ENCODE data around the gene GPR108.
"Not testable (repeated sequence)": the region's sequence is repeated elsewhere in the genome, so short reads cannot be mapped to it uniquely, and the experiment has no call there.

GPR108 gene

DNA sequence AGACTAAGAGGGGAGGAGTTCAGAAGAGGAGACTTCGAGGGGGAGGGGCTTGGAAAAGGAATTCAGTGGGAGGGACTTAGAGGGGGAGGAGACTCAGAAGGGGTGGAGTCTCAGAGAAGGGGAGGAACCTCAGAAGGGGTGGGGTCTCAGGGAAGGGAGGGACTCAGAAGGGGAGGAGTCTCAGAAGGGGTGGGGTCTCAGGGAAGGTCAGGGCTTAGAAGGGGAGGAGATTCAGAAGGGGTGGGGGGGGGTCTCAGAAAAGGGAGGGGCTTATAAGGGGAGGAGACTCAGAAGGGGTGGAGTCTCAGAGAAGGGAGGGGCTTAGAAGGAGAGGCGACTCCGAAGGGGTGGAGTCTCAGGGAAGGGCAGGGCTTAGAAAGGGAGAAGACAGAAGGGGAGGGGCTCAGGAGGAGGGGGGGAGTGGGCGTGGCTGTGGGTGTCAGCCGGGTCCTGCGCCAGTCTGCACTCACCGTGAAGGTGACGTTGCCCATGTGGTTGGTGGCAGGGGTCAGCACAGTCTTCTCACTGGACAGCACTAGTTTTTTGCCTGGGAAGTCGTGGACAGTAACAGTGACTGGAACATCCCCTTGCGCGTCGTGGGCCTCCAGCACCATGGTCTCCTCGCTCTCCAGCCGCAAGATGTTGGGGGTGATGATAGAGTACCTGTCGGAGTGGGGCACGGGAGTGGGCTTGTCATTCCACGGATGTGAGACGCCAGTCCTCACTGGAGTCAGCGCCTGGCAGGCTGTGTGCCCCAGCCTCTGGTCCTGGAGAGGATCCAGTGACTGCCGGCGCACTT, 18.4 kb downstream of the GPR108 start:
- peak; percentile 9 to 33 for DNase-seq

DNA sequence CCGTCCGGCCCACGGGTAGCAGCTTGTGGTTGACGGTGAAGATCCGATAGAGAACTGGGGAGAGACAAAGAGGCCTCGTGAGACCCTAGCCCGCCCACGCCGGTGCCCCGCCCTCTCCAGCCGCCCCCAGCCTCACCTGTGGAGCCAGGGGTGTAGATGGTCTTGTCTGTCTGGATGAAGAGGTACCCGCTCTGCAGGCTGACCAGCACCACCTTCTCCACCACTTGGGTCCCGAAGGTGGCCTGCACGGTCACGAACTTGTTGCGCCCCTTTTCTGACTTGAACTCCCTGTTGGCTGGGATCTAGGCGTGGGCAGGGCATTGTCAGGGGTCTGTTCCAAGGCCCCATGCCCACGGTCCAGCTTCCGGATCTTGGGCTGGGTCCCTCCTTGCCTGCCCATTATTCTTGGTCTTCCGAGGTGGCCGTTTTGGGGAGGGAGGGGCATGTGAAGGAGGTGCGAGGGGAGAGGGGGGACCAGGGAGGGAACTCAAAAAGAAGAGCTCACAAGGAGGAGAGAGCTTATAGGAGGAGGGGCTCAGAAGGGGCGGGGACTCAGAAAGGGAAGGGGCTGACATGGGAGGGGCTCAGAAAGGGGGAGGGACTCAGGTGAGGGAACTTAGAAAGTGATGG, 19.2 kb downstream of the GPR108 start:
- no peak for DNase-seq

DNA sequence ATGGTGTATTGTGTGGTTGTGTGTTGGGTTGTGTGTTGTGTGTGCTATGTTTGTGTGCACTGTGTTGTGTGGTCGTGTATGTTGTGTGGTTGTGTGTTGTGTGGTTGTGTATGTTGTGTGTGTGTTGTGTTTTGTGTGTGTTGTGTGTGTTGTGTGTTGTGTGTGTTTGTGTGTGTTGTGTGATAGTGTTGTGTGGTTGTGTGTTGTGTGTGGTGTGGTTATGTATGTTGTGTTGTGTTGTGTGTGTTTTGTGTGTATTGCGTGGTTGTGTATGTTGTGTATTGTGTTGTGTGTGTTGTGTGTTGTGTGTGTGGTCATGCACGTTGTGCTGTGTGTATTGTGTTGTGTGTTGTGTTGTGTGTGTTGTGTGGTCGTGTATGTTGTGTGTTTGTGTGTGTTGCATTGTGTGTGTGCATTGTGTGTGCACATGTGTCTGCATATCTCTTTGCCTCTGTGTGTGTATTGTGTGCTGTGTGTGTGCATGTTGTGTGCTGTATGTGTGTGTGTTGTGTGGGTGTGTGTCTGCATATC, 19.9 kb downstream of the GPR108 start:
- no peak for DNase-seq

DNA sequence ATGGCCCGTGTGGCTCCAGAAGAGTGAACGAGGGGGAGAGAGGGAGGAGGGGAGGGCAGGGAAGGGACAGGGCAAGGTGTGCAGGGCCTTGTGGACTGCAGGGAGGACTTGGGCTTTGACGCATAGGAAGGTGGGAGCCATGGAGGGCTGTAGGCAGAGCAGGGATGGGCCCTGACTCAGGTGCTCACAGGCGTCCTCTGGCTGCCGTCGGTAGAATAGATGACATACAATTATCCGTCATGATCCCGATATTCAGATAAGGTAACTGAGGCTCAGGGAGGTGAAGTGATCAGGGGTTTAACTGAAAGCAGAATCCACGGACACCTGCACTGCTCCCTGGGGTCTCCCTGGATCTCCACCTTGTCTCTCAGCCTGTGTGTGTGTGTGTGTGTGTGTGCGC, 20.3 kb downstream of the GPR108 start:
- DNase-seq, result no peak

DNA sequence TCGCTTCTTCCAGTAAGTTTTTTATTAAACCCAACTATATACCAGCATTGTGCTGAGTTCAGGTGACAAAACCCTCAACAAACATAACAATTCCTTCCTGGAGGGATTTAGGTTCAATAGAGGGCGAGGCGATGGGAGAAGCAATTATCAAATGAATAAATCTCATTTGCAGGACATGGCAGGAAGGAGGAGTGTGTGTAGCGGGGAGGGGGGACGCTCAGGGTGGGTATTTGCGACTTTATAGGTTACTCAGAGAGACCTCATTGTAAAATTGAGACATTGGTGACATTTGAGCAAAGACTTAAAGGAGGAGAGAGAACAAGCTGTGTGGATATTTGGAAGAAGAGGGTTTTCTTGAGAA, 20.8 kb downstream of the GPR108 start:
- DNase-seq, result no peak

DNA sequence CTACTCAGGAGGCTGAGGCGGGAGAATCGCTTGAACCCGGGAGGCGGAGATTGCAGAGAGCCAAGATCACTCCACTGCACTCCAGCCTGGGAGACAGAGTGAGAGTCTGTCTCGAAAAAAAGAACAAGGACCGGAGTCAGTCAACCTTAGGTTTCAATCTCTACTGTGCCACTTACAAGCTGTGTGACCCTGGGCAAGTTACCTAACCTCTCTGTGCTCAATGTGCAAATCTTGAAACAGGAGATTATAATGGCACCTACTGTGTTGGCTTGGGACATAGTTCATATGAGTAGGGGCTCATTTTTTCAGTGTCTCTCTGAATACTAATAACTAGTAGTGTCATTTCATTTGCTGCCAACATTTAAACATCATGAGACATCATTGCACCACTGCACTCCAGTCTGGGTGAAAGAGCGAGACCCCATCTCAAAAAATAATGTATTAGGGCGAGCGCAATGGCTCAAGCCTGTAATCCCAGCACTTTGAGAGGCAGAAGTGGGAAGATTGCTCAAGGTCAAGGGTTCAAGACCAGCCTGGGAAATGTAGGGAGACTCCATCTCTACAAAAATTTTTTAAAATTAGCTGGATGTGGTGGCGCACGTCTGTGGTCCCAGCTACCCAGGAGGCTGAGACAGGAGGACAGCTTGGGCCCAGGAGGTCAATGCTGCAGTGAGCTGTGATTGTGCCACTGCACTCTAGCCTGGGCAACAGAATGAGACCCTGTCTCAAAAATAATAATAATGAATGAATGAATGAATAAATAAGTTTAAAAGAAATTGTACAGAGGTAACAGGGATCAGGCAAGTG, 22.4 kb downstream of the GPR108 start:
- DNase-seq, result no peak

DNA sequence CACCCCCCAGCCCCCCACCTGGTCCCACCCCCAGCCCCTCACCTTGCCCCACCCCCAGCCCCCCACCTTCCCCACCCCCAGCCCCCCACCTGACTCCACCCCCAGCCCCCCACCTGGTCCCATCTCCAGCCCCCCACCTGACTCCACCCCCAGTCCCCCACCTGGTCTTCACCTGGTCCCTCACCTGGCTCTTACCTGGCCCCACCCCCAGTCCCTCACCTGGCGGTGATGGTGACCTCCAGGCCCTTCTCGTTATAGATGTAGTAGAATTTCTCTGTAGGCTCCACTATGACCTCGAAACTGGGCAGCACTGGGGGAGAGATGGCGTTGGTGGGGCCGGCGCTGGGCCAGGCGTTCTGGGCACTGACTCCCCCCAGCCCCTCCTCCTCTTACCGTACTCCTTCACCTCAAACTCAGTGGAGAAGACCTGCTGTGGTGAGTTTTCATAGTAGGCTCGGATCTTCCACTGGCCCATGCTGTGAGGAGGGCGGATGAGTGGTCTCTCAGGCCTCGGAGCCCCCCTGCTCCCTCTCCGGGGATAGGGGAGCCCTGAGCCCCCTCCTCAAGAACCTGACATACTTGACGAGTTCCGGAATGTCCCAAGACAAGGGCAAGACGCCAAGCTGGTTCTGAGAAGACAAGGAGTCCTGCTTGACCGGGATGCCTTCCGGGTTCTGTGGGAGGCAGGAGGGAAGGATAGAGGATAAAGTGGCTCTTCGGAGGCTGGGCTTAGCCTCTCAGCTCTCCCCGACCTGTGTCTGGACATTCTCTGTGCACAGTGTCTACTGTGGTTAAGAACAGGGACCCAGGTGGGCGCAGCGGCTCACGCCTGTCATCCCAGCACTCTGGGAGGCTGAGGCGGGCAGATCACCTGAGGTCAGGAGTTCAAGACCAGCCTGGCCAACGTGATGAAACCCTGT, 23.3 kb downstream of the GPR108 start:
- DNase-seq, result no peak

DNA sequence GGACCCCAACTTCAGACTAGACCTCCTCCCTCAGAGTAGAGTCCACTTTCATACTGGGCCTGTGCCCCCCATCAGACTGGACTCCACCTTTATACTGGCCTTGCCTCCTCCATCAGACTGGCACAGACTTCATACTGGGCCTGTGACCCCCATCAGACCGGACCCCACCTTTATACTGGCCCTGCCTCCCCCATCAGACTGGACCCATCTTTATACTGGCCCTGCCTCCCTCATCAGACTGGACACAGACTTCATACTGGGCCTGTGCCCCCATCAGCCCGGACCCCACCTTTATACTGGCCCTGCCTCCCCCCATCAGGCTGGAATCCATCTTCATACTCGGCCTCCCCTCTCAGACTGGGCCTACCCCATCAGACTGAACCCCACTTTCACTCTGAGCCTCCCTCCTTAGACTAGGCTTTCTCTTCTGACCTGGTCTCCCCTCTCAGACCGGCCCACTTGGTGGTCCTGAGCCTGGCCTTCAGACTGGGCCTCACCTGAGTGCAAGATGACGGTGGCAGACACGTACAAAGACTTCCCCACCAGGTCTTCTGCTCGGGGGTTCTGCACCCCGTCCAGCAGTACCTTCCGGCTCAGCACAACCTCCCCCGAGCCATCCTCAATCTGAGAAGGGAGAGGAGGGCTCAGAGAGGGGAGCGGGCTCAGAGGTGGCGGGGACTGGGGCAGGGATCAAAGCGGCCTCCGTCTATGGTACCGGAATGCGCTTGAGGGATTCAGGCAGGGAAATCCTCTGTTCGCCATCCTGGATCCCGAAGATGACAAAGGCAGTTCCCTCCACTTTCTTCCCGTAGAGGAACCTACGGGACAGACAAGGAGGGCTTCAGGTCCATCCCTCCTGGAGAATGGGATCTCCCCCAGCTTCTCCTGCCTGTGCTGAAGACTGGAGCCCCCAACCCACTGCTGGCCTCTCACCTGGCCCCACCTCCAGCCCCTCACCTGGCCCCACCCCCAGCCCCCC, 24.4 kb downstream of the GPR108 start:
- DNase-seq, result no peak

DNA sequence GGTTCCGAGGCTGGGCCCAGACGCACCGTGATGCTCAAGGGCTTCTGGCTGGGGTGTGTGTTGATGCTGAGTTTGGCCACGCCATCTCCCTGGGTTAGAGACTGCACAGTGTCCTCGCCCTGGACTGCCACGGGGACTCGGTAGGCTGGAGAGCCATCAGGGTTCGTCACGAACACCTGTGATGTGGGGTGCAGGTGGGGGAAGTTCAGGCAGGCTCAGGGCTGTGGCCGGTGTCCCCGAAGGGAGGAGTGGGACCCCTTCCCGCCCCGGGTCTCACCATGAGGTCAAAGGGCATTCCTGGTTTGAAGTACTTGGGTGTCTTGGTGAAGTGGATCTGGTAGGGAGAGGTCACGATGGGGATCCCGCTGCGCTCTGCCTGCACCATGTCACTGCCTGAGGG, 25.1 kb downstream of the GPR108 start:
- no peak for DNase-seq

DNA sequence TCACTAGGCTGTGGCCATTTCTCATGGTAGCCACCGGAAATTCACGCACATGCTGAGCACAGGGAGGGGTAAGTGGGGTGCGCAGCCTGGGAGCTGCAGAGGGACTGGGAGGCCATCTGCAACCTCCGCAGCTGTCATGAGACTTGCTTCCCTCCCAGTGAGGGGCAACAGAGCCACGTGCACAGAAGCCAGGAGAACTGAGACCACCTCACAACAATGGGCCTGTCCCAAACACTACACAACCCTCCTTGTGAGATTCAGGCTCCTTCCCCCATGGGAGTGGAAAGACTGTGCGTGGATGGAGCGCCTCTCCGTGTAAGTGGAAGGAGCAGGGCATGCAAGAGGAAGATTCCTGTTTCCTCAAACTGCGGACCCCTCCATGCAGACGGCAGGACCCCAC, 25.8 kb downstream of the GPR108 start:
- DNase-seq, result no peak

DNA sequence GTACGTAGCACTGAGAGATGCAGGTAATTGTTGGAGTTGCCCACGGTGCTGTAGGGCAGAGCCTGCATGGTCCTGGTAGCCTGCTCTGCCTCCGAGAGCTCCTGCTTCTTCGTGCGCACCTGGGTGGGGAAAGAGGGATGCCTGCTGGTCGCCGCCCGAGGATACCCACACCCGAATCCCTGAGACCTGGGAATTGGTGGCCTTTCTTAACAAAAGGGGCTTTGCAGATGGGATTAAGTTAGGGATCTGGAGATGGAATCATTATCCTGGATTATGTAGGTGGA, 26.4 kb downstream of the GPR108 start:
- no peak for DNase-seq

DNA sequence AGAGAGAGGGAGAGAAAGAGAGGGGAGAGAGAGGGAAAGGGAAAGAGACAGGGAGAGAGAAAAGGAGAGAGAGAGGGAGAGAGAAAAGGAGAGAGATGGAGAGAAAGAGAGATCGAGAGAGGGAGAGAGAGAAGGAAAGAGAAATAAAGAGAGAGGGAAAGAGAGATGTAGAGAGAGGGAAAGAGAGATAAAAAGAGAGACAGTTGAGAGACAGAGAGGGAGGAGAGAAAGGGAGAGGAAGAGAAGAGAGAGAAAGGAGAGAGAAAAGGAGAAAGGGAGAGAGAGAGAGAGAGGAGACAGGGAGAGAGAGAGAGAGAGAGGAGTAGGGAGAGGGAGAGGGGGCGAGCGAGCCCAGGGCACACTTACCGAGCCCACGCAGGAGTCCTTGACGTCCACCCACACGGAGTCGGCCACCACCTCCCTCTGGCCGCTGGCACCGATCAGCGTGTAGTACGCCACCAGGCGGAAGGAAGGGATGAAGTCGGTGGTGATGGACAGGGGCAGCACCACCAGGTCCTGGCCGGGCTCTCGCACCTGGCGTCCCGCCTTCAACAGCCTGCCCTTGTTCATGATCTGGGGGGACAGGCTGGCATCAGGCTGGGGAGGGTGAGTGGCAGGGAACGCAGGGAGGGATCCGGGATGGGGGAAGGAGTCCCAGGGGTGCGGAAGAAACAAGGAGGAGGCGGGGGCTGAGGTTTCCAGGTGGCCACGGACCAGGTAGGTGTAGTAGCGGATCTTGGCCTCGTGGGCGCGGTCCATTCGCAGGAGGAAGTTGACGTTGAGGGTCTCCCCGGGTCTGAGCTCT, 26.9 kb downstream of the GPR108 start:
- peak; percentile 15 to 24 for DNase-seq

DNA sequence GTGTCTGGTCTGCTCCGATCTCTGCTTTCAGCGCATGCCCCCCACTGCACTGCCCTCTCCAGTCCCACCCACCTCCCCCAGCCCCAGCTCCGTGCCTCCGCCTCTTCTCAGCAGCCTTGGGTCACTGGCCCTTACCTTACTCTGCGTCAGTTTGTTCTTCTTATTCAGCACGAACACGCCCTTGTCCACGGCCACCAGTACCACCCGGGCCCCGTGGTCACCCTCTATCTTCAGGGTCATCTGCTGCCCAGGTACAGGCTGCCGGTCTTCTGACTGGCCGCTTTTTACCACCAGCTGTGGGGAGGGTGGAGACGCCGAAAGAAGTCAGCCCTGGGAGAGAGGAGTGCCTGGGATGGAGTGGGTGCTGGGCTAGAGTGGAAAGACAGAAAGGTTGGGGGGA, 27.8 kb downstream of the GPR108 start:
- no peak for DNase-seq

DNA sequence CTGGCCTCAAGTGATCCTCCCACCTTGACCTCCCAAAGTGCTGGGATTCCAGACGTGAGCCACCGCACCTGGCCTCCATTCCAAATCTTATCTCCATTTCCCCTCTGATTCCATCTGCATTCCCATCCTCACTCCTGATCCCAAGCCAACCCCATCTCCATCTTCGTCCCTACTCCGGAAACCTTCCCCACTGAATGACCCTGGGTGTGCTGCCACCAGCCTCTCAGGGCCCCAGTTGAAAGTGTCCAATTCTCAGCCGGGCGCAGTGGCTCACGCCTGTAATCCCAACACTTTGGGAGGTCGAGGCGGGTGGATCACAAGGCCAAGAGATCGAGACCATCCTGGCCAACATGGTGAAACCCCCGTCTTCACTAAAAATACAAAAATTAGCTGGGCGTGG, 28.5 kb downstream of the GPR108 start:
- DNase-seq, result not testable (repeated sequence)

DNA sequence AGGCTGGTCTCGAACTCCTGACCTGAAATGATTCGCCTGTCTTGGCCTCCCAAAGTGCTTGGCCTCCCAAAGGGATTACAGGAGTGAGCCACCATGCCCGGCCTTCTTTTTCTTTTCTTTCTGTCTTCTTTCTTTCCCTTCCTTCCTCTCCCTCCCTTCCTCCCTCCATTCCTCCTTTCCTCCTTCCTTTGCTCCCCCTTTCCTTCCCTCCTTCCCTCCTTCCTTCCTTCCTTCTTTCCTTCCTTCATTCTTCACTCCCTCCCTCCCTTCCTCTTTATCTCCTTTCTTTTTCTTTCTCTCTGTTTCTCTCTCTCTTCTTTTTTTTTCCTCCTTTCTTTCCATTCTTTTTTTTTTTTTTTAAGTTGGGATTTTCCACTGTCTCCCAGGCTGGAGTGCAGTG, 29.0 kb downstream of the GPR108 start:
- DNase-seq, result no peak

DNA sequence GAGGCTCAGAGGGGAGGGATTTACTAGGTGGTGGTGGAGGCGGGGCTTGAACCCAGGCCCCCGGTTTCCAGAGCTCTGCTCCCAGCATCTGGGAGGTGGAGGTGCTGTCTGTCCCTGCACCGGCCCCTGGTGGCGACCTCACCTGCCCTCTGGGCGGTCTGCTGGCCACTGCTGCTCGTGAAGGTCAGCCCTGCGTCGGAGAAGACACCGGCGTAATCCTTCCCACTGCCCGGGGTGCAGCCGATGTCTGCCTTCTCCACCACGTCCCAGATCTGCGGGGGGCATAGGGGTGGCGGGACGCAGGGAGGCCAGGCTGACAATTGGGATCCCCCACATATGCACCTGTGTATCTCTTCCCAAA, 29.7 kb downstream of the GPR108 start:
- DNase-seq, result no peak

DNA sequence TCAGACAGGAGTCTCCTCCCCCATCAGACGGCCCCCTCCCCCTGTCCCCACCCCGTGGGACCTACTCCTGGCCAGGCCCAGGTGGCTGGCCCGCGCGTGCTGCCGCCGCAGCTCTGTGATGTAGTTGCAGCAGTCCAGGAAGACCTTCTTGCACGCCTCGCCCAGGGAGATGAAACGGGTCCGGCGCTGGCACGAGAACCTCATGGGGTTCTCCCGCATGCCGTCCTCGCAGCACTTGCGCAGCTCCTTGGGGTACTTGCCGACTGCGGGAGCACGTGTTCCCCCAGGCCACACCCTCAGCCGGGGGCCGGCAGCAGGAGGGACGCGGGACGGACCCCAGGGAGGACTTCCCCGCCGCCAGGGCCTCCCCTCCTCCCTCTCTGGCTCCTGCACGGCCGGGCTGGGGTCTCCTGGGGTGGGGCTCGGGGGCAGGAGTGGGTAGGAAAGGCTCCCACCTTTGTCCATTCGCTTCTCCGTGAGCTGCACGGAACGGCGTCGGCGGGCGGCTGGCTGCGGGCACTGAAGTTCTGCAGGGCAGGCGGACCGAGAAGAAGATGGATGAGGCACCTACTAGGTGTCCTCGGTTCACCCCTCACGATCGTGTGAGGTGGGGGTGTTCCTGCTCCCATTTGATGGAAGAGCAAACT, 30.2 kb downstream of the GPR108 start:
- no peak for DNase-seq

DNA sequence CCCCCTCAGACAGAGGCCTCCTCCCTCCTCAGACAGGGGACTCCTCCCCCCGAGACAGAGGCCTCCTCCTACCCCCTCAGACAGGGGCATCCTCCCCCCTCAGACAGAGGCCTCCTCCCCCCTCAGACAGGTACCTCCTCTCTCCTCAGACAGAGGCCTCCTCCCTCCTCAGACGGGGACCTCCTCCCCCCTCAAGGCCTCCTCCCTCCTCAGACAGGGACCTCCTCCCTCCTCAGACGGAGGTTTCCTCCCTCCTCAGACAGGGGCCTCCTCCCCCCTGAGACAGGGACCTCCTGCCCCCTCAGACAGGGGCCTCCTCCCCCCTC, 30.8 kb downstream of the GPR108 start:
- no peak for DNase-seq

DNA sequence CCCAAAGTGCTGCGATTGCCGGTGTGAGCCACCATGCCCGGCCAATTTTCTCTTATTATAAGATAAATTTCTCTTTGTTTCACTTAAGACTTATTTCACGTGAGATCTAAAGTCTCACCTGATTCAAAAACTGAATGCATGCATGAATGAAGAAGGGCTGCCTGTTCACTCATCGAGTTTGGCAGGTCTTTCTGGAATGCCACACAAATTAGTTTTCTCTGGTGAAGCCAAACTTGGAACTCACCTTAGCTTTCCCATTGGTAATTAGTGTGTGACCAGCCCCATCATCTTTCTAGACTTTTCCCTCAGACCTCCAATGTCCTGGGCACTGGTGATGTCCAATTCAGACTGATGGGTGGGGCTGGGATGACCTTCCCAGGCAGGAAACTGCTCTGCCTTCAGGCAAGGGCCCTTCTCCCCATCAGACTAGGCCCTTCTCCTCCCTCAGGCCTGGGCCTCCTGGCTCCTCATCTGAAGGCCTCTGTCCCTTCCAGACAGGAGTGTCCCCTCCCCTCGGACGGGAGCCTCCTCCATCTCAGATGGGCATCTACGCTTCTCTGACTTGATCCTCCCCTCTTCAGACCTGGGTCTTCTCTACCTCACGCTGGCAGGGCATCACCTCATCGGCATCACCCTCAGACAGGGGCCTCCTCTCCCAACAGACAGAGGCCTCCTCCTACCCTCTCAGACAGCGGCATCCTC, 31.3 kb downstream of the GPR108 start:
- DNase-seq, result no peak

Data from CD4-positive, alpha-beta T cell treated with Interferon alpha-2 for 1 hour (primary cell).